HAP-1 (cell line): ENCODE results near the gene TM4SF18.
"Not testable (repeated sequence)": the region's sequence is repeated elsewhere in the genome, so short reads cannot be mapped to it uniquely, and the experiment has no call there.

ENCODE experiments used
- DNase-seq, 2 experiments: peaks; one replicate each; pipeline ENCODE4 v3.0.0-alpha.2; 2016 to 2020; ENCODE audit warnings: low spot score in 2 of 2
- H3K27me3 ChIP-seq: fragments of 250-450 bp; sonication (Bioruptor Pico); 2 replicates; pipeline ENCODE4 v1.5.1; 2020; ENCODE audit warnings: low read depth, mild to moderate bottlenecking, moderate library complexity
- H3K36me3 ChIP-seq: fragments of 250-450 bp; sonication (Bioruptor Pico); replicated peaks from 2 replicates; pipeline ENCODE4 v1.5.1; 2020; ENCODE audit warnings: mild to moderate bottlenecking
- H3K4me1 ChIP-seq: fragments of 250-450 bp; sonication (Bioruptor Pico); 2 replicates; pipeline ENCODE4 v1.5.1; 2020; ENCODE audit warnings: mild to moderate bottlenecking
- H3K4me3 ChIP-seq: fragments of 250-450 bp; sonication (Bioruptor Pico); 2 replicates; pipeline ENCODE4 v1.5.1; 2020; ENCODE audit warnings: mild to moderate bottlenecking, moderate library complexity
- H3K9me3 ChIP-seq: fragments of 250-450 bp; sonication (Bioruptor Pico); 2 replicates; pipeline ENCODE4 v1.5.1; 2020; ENCODE audit warnings: mild to moderate bottlenecking, moderate library complexity
- in situ Hi-C: fragments of 300-500 bp; cut with MboI; formaldehyde crosslinking; loops from 3 replicates; pipeline ENCODE4 v1.14.3; 2020; ENCODE audit warnings: low sequenced_read_pairs, inconsistent platforms, mixed read lengths

Gene TM4SF18, protein sequence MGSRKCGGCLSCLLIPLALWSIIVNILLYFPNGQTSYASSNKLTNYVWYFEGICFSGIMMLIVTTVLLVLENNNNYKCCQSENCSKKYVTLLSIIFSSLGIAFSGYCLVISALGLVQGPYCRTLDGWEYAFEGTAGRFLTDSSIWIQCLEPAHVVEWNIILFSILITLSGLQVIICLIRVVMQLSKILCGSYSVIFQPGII

DNA sequence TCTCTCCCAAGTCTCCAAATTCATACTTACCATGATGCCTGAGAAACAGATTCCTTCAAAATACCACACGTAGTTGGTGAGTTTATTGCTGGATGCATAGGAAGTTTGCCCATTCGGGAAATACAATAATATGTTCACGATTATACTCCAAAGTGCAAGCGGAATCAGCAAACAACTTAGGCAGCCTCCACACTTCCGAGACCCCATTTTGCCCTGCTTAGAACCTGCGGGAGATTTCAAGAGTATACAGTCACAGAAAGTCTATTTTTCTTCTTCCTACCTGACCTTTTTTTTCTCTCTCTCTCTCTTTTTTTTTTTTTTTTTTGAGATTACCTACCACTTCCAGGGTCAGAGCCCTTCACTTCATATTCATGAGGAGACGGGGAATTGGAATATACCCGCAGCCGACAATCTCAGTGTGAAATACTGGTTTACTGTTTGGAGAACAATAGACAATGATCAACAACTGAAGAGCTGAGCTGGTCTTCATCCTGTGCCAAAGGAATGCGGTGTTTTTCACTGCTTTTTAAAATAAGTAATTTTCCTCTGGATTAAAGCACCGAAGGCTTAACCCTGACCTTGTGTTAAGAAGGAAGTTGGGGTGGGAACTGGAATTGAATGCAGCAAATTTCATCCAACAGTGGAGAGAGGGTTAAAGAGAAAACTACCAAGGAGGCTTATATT lies at the start of gene TM4SF18:
TSS of gene TM4SF18 (minus strand) at position 461 of the 684 bp plus-strand sequence. CDS start at position 207, 254 bp downstream.
- peak; percentile 14 to 46 for DNase-seq
- in situ Hi-C loops: no loop called here
- no peak within 1 kb of the TSS for H3K4me3 ChIP-seq
- no peaks in the 10 kb centered on the region for H3K36me3 ChIP-seq
- peaks cover 3% of the 10 kb centered on the region; the same call in 1 of the 2 replicates for H3K4me1 ChIP-seq
- H3K9me3 ChIP-seq: no peaks in the 10 kb centered on the region
- H3K27me3 ChIP-seq: peaks cover 13% of the 10 kb centered on the region

DNA sequence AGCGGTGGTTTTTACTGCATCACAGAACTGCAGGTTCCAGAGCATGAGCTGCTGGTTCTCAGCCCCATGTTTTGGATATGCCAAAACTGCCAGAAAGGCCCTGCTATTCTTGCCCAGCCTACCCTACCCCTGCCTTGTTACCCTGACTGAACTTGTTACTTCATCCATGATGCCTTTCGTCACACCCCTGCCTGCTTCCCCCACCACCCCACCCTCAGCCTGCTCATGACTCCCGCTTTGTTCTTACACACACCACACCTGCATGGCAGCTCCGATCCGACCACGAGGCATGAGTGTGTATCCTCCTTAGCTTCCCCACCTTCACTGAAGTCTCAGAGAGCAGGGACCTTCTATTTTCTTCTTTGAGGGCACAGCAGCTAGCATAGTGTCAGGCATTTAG lies 49.1 kb upstream of the TM4SF18 start:
- in situ Hi-C loops: no loop called here
- no peak for DNase-seq
- Histone ChIP-seq H3K9me3 (no peaks in the 10 kb centered on the region), H3K4me1 (peaks cover 23% of the 10 kb centered on the region), H3K27me3 (no peaks in the 10 kb centered on the region), H3K36me3 (no peaks in the 10 kb centered on the region; the same call in 1 of the 2 replicates), H3K4me3 (no peak overlapping the region)

DNA sequence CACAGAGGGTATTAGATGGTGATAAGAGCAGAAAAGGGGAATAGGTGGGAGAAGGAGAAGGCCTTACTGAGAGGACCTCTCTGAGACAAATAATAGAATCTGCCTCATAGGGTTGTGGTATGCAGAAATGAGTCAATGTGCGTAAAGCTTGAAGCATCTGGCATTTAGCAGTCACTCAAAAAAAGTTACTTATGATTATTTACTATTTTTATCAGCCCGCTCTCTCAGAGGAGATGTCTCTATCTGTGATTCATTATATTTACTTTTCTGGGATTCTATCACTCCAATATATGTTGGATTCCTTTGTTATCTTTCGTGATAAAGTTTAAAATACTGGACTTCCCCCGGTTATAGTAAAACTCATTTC lies 48.6 kb upstream of the TM4SF18 start:
- Histone ChIP-seq H3K27me3 (no peaks in the 10 kb centered on the region), H3K9me3 (no peaks in the 10 kb centered on the region), H3K4me3 (no peak overlapping the region), H3K4me1 (peaks cover 22% of the 10 kb centered on the region), H3K36me3 (no peaks in the 10 kb centered on the region; the same call in 1 of the 2 replicates)
- no peak for DNase-seq
- in situ Hi-C loops: no loop called here

DNA sequence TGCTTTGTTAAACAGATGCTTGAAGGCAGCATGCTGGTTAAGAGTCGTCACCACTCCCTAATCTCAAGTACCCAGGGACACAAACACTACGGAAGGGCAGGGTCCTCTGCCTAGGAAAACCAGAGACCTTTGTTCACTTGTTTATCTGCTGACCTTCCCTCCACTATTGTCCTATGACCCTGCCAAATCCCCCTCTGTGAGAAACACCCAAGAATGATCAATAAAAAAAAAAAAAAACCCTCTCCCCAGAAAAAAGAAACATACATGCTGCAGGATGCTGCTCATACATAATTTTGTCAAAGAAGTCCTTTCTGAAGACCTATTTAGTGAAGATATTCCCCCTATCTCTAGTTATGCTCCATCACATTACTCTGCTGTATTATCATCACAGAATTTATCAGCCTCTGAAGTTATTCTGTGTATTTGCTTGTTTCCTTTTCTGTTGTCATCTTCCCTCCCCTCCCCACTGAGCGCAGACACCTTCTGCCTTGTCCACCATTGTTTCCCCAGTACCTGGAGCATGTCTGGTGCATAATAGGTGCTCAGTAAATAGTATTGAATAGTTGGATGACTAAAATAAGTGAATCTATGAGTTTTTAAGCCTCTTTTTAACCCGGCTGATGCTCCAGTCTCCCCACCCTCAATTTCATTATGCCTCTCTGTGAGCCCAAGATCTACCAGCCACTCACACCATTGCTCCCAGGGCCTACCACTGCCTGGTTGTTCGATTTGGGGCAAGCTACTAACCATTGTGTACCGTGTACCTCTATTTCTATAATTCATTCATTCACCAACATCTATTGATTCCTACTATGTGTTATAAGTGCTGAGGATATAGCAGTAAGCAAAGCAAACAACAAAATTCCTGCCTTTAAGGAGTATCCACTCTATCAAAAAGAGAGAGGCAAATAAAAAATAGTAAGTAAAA lies 48.0 kb upstream of the TM4SF18 start:
- peaks cover 20% of the 10 kb centered on the region for H3K4me1 ChIP-seq
- no peaks in the 10 kb centered on the region for H3K9me3 ChIP-seq
- in situ Hi-C loops: no loop called here
- no peaks in the 10 kb centered on the region for H3K27me3 ChIP-seq
- no peak overlapping the region for H3K4me3 ChIP-seq
- no peaks in the 10 kb centered on the region for H3K36me3 ChIP-seq
- DNase-seq: no peak

DNA sequence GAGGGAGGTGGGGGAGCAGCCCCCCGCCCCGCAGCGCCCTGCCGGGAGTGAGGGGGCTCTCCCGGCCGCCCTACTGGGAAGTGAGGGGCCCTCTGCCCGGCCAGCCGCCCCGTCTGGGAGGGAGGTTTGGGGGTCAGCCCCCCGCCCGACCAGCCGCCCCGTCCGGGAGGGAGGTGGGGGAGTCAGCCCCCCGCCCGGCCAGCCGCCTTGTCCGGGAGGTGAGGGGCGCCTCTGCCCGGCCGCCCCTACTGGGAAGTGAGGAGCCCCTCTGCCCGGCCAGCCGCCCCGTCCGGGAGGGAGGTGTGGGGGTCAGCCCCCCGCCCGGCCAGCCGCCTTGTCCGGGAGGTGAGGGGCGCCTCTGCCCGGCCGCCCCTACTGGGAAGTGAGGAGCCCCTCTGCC lies 46.8 kb upstream of the TM4SF18 start:
- H3K4me3 ChIP-seq, in situ Hi-C loops, H3K9me3 ChIP-seq, H3K27me3 ChIP-seq, H3K36me3 ChIP-seq, DNase-seq: not testable (repeated sequence)
- peaks cover 26% of the 10 kb centered on the region for H3K4me1 ChIP-seq

DNA sequence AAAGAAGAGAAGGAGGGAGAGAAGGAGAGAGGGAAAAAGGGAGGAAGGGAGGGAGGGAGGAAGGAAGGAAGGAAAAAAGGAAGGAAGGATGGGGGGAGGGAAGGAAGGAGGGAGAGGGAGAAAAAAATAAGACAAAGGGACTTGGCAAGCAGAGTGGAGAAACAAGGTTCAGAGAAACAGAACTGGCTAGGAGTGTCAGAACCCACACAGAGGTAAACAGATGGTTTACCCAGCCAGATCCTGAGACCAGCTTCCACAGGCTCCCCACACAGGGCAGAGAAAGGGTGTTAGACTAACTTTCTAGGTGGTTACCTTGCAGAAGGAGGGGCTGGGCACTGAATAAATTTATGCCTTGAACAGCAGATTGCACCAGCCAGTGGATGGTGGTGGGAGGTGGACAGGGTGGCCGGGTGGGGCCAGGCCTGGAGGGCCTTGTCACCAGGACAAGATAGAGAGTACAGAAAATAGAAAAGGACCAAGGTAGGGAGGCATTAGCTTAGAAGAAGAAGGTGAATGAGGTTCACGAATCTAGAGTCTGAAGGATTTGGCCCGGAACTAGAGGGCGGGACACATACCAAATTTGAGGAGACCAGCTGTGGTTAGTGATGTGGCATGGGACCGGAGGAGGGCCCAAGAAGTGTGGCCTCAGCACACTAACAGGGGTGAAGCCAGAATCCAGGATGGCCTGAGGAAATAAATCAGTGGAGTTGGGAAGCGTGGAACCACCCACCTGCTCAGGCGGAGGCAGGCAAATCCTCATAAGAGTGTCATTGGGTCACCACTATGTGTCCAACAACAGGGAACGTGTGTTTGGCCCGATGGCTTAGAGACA lies 45.3 kb upstream of the TM4SF18 start:
- DNase-seq: no peak
- Histone ChIP-seq H3K27me3 (no peaks in the 10 kb centered on the region), H3K4me1 (peaks cover 27% of the 10 kb centered on the region), H3K4me3 (no peak overlapping the region), H3K9me3 (no peaks in the 10 kb centered on the region), H3K36me3 (no peaks in the 10 kb centered on the region)
- in situ Hi-C loops: no loop called here

DNA sequence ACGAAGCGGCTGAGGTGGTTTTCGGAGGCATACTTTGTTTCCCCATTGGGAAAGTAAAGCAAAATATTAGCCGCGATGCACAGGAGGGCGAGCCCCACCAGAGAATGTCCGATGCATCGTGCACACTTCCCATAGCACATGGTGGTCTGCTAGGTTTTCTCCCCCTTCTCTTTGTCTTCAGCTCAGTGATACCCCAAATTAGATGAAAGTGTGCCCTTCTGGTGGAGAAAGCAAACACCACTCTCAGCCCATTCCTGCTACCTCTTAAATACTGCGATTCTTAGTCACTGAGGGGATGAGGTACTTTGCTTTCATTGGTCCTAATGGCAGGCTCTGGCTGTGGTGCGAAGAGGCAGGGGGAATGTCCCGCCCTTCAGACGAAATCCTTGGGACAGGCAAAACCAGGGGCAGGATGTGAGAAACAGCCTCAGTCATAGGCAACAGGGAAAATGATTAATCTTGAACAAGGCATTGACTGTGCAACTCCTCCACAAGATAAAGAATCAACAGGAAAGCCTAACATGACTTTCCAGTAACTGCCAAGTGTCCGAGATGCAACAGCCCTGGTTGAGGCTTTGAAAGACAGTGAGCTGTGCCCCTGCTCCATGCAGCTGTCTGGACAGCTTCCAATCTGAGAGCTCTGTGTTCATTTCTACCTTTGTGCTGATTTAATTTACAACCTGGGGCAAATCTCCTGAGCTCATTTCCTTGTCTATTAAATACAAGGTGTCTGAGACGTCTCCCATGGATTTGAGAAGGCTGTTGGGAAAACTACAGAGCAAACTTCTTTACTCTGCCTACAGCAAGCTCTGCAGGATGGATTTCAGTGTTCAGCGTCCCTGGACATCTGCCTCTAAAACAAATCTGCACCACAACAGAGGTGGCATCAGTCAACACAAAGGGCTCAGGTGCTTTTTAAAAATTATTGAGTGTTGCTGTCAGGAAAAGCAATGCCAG lies 44.2 kb upstream of the TM4SF18 start, which contains the start of gene TM4SF1:
TSS of gene TM4SF1 (minus strand) at position 242 of the 957 bp plus-strand sequence. CDS start at position 140, 102 bp downstream.
- Histone ChIP-seq H3K4me3 (peak within 1 kb of the TSS; percentile 5; the same call in 1 of the 2 replicates), H3K4me1 (peaks cover 37% of the 10 kb centered on the region), H3K27me3 (no peaks in the 10 kb centered on the region), H3K36me3 (no peaks in the 10 kb centered on the region), H3K9me3 (no peaks in the 10 kb centered on the region)
- in situ Hi-C loops: no loop called here
- DNase-seq: peak; percentile 66 to 68

DNA sequence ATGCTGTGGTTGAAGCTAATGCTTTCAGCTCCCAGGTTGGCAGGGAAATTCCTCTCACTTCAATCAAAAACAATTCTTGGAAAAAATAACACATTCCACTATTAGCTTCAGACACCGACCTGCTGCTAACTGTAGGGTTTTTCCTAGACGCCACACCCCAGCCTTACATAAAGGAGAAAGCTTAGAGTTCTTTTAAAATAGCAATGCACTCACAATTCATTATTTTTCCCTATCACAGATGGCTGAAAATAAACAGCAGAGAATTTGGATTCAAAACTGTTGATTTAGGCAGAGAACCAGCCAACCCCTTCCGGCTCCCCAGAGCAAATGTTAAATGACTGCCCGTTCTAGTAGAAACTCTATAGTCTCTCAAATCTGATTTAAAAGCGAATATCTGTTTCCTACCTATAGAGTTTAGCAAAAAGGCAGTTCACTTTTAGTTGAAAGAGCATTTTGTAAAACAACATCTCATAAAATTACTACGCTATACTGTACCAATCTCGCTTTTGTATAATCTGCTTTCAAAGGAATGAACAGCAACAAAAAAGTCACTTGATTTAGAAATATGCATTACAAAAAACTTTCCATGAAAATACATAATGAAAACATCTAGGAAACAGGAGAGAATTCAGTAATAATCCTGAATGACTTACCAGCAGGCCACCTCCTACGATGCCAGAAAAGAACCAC lies 43.4 kb upstream of the TM4SF18 start:
- Histone ChIP-seq H3K4me1 (peaks cover 37% of the 10 kb centered on the region), H3K4me3 (peak overlapping the region; percentile 5; the same call in 1 of the 2 replicates), H3K27me3 (no peaks in the 10 kb centered on the region), H3K36me3 (no peaks in the 10 kb centered on the region), H3K9me3 (no peaks in the 10 kb centered on the region)
- peak; percentile 55 to 91 for DNase-seq
- in situ Hi-C loops: no loop called here

DNA sequence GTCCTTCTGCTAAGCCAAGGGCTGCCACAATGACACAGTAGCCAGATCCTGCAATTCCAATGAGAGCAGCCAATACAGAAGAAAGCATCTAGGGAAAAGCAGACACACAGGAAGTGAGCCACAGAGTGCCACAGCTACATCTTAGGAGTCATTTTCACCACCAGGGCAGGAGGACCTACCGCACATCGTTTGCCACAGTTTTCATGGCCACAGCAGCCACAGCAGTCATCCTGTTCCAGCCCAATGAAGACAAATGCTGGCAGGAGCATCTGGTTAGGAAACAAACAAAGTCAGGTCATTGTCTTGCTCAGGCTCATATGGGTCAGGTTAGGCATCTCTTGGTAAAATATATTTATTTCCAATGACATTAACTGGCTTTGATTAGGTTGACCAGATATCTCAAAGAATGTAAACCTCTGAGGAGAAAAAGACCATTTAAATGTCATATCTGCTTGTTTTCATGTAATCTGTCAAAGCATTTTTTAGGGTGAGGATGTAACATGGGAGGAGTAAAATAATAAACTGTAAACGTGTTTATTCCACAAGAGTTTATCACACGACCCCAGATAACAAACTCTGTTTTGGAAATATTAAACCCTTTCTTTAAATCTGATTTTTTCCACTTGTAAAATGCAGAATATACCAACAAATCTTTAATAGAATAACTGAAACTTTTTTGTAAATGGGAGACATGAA lies 42.2 kb upstream of the TM4SF18 start:
- no peak for DNase-seq
- no peaks in the 10 kb centered on the region for H3K27me3 ChIP-seq
- in situ Hi-C loops: no loop called here
- H3K4me1 ChIP-seq: peaks cover 43% of the 10 kb centered on the region
- no peaks in the 10 kb centered on the region for H3K9me3 ChIP-seq
- no peak overlapping the region for H3K4me3 ChIP-seq
- no peaks in the 10 kb centered on the region for H3K36me3 ChIP-seq

DNA sequence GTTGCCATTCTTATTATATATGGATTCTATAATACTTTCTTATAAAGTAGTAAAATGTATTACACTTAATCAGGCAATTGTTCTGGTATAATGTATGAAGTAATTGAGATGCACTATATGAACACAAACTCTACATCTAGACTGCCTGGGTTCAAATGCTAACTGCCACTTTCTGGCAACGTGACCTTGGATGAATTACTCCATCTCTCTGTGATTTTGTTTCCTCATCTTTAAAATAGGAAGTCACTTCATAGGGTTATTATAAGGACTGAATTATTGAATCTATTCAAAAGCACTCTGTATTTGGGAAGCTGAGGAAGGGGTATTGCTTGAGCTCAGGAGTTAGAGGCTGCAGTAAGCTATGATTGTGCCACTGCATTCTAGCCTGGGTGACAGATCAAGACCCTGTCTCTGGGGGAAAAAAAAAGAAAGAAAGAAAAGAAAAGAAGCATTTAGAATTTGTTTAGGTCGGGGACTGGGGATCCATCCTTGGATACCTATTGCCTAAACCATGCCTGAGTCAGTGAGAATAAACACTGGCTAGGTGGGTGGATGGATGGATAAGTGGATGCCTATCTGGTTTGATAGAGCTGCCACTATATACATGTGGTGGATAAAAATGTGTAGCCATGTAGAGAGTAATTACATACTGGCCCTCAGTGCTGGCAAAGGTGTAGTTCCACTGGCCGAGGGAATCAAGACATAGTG lies 41.5 kb upstream of the TM4SF18 start:
- H3K36me3 ChIP-seq: no peaks in the 10 kb centered on the region
- no peaks in the 10 kb centered on the region for H3K9me3 ChIP-seq
- H3K4me1 ChIP-seq: peaks cover 50% of the 10 kb centered on the region
- H3K4me3 ChIP-seq: no peak overlapping the region
- no peaks in the 10 kb centered on the region for H3K27me3 ChIP-seq
- no peak for DNase-seq
- in situ Hi-C loops: no loop called here

DNA sequence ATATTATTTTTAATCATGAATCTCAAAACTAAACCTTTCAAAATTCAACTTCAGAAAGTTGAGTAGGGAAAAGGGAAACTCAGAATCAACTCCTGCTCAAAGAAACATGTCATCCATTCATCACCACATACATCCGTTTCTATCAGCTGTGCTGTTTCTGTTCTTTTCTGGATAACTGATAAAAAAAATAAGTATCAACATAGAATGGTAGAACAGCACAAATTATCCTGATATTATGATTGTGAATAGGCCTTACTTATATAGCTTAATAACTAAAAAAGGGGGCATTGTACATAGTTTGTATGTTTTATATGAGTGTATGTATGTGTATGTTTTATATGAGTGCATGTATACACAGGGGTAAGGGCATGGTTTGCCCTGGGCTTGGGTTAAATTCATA lies 41.0 kb upstream of the TM4SF18 start:
- no peaks in the 10 kb centered on the region for H3K27me3 ChIP-seq
- in situ Hi-C loops: no loop called here
- DNase-seq: no peak
- H3K9me3 ChIP-seq: no peaks in the 10 kb centered on the region
- H3K4me1 ChIP-seq: peaks cover 55% of the 10 kb centered on the region
- H3K4me3 ChIP-seq: no peak overlapping the region
- H3K36me3 ChIP-seq: no peaks in the 10 kb centered on the region
